Stimulated activated CD8-positive, alpha-beta memory T cell treated with anti-CD3 and anti-CD28 coated beads, Interleukin-4, amount 100 ng/mL, for 1 hour (primary cell): ENCODE measurements around the gene SNTG2.
"Not testable (repeated sequence)": the region's sequence is repeated elsewhere in the genome, so short reads cannot be mapped to it uniquely, and the experiment has no call there.

ENCODE experiments used
- DNase-seq, 2 donors: peaks; one replicate each; pipeline ENCODE4 v3.0.0-alpha.2; 2020; ENCODE audit warnings: low read depth in 2 of 2, low spot score in 1 of 2

Gene SNTG2

DNA sequence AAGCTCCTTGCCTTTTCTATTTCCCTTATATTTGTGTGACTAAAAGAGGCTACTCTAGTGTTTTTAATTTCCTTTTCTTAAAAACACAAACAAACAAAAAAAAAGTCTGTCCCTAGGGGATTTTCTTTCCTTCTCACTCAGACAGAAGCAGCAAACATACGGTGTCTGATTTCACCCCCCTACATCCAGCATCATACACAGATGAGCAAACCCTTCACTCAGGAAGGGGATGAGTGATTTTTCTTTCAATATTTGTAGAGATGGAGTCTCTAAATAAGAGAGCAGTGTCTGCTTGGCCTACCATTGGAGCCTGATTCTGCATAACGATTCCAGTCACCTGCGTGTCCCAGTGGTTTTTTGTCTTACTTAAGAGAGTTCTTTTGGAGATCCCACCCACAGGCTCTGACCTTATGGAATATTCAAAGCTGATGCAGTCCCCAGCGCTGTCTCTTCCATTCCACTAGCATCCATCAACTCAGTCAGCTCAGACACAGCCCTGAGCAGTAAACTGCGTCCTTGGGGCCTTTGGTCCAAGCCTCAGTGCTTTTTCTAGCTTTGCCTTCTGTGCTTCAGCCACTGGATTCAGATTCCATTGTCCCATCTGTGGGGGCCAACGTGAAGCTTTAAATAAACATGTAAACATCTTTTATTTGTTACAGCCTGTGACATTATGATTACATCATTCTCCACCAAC lies 410.1 kb downstream of the SNTG2 start:
- DNase-seq: no peak

DNA sequence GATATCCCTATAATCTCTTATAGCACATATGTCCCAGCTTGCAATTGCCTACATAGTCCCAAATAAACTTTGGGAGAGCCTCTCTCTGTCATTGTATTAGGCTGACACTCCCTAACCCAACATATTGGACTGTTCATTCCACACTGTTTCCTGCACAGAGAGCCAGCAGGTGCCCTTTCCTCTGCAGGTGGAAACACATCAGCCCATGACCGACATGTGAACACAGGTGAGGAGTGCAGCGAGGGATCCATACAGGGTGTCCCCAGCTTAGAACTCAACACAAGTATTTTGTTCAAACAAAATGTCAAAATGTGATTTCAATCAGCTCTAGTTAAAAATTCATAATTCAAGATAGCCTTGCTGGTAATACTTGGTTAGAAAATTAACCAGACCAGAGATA lies 412.7 kb downstream of the SNTG2 start:
- no peak for DNase-seq

DNA sequence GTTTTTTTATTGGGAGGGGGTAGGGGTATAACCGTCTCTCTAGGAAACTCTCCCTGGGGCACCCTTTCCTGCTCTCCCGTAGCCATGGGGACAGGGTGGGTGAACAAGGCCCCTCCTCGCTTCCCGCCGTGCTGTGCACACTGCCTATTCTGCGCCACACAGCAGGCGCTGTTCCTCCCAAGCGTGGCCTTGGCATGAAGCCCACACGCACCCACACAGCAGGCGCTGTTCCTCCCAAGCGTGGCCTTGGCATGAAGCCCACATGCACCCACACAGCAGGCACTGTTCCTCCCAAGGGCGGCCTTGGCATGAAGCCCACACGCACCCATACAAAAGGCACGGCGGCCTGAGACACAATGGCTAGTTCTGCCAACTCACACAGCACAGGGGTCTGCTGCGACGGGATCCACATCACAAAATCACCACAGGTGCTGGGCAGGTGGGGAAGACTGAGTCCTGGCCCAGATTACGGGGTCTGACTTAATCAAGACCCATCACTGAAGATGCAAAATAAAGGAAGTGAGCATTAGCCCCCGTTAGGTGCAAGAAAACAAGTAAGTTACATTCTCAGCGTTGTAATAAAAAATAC lies 416.0 kb downstream of the SNTG2 start:
- no peak for DNase-seq

DNA sequence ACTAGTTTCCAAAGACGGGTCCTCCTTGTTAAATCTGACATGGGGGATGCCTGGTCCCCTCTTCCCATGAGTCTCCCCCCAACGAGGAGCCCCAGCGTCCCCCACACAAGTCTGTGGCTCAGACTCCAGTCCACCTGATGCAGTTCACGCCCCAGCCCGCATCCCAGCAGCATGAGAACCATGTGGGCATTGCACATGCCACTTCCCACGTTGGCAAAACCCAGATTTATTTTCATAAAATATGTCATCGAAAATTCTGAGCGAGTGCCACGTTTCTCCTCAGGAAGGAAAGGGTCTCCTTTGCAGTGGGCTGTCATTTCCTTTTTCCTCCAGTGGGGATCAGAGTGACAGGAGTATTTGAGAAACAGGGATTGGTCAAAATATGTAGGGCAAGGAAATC lies 417.0 kb downstream of the SNTG2 start:
- DNase-seq: no peak

DNA sequence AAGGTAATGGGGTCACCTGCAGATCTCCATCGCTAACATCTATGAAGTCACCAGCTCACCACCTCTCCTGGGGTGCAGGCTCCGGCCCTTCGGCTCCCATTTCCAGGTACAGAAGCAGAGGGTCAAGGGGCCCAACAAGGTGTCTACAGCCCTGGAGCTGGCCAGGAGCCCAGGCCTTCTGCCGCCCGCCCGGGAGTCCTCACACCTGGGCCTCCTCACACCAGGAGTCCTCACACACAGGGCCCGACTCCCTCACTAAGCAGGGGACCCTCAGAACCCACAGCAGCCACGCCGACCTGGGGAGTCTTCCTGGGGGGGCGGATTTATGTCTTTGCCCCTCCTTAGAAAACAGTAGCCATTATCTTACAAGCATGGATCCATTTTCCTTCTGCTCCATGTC lies 419.3 kb downstream of the SNTG2 start:
- DNase-seq: no peak

DNA sequence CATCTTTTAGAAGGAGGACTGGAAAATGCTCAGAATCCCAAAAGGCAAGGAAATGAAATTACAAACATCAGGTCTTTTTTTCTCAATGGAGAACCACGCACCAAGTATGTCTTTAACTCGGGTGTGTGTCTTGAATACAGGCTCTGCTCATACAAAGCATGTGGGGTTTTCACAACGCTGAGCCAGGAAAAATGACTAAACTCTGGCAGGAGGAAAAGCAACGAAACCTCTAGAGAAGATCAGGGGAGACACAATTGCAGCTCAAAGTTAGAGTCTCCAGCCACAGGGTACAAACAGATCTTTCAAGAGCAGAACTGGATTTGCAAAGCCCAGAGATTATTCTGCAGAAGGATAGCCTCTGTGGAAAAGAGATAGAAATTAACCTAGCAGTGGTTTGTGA lies 419.8 kb downstream of the SNTG2 start:
- DNase-seq: no peak

DNA sequence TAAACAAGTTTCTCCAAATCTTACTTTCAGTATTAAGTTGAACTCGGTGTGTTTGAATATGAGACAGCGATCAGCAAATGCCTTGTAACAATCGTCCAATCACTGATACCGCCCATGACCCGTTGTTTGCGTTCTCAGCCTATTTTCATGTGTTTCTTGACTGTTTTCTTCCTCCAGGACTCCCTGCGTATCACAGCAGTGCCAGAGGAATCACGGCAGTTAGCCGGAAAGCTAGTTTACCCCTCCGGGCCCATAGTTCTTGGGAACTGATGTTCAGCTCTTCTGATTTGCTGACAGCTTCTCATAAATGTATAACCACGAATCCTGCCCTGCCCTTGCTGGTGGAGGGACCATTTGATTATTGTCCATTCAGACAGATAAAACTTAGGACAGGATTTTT lies 420.4 kb downstream of the SNTG2 start:
- no peak for DNase-seq

DNA sequence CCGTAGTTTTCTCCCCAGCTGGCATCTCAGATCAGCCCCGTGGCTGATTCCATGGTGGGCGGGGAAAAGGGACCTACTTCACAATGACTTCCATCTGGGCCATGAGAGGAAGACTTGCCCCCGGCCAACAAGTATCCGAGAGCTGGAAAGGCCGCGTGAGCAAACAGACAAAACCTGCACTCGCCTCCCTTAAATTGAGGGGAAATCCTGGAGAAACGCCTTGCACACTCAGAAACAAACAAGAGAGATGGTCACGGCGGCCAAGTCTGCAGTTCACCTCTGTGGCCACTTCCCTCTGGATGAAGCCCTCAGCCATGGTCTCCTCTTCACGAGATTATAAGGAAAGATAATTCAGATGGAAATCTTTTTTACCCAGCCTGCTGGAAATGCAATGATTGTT lies 423.2 kb downstream of the SNTG2 start:
- no peak for DNase-seq

DNA sequence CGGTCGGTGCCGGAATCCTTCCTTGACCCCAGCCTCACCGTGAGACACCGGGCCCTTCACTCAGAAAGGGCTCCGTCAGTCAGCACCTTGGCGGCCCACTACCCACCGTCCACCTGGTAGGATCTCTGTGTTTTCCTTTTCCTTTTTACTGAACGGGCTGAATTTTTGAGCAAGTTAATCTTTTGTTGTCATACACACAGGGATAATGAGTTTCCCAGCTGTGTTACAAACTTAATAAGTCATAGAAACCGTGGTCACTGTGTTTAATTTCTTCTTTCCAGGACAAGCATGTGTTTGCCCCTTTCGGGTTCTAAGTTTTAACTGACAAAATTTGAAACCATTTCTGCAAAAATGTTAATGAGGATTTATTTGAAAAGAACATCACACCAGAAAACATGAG lies 423.6 kb downstream of the SNTG2 start:
- DNase-seq: no peak

DNA sequence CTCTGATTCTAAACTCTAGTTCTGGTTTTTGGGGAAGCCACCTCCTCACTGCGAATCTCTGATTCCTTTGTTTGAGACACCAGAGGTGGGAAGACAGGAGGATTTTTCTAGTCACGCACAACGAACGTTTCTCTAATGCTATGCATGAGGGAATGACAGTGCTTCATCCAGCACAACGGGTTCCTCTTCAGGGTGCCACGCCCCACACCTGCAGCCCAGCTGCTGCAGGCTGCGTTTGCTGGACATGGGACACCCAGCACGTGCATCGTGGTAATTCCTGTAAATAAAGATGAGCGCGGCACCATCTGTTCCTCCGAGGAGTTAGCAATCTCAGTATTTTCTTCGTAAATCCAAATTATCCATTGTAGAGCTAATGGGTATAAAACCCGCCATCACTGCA lies 425.1 kb downstream of the SNTG2 start:
- no peak for DNase-seq

DNA sequence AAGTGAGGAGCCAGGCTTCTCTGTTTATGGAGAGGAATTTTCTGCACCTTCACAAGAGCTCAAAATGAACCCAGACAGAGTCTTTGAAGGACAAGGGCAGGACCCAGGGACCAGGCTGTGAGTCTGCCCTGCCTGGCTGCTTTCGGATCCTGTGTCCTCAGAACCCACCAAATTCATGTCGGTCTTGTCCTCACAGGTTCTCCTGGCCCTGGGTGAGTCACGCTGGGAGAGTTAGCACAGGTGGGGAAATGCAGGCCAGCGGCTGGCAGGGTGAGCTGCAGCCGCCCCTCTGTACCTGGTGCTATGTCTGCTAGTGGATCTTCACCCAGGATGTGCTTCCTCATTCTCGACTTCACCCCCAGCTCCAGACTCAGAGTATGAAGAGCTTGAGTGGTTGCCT lies 426.8 kb downstream of the SNTG2 start:
- DNase-seq: no peak

DNA sequence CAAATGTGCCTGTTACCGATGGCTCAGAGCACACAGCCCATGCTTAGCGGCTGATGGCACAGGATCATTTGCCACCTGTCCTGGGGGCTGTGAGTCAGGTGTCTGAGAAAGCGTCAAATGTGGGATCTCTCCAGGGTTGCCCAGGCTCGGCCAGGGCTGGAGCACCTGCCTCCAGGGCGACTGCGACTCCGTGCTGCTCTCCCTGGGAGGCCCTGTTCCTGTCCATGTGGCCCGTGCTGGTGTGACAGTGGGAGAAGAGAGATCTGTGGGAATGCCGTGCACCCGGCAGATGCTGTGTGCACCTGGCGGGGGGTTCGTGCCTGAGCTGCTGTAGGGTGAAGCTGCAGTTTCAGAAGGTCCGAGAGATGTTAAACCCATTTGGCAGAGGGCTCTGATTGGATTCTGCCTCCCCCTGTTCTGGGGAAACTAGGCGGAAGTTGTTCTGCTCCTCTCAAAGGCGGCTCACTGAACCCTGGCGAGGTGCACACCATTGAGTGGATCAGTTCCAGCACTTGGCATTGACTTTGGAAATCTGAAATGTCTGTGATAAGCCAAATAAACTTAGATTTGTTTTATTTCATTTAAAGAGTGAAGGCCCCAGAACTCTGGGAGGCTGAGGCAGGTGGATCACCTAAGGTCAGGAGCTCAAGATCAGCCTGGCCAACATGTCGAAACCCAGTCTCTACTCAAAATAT lies 428.0 kb downstream of the SNTG2 start:
- DNase-seq: no peak

DNA sequence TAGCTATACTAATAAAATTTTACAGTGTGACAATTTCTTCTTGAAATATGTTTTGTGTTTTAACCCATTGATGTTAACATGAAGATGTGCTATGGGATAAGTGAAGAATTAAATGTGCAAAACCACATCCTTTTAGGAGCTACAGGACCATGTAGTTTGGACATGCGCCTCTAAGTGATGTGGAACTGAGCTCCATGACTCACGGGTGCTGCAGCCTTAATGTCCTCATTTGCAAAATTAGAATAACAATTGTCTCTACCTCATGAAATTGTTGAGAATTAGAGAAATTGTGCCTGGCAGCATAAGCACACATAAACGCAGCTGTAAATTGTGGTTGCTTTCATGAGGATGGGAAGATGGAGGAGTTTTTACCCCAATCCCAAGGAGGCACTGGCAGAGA lies 431.0 kb downstream of the SNTG2 start:
- DNase-seq: no peak

DNA sequence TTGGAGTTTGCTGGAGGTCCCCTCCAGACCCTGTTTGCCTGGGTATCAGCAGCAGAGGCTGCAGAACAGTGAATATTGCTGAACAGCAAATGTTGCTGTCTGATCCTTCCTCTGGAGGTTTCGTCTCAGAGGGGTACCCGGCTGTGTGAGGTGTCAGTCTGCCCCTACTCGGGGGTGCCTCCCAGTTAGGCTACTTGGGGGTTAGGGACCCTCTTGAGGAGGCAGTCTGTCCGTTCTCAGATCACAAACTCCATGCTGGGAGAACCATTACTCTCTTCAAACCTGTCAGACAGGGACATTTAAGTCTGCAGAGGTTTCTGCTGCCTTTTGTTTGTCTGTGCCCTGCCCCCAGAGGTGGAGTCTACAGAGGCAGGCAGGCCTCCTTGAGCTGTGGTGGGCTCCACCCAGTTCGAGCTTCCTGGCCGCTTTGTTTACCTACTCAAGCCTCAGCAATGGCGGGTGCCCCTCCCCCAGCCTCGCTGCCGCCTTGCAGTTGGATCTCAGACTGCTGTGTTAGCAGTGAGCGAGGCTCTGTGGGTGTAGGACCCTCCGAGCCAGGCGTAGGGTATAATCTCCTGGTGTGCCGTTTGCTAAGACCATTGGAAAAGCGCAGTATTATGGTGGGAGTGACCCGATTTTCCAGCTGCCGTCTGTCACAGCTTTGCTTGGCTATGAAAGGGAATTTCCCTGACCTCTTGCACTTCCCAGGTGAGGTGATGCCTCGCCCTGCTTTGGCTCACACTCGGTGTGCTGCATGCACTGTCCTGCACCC lies 437.5 kb downstream of the SNTG2 start:
- DNase-seq: not testable (repeated sequence)

DNA sequence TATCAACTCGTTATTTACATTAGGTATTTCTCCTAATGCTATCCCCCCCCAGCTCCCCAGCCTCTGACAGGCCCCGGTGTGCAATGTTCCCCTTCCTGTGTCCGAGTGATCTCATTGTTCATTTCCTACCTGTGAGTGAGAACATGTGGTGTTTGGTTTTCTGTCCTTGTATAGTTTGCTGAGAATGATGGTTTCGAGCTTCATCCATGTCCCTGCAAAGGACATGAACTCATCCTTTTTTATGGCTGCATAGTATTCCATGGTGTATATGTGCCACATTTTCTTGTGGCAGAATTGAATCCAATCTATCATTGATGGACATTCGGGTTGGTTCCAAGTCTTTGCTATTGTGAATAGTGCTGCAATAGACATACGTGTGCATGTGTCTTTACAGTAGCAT lies 439.5 kb downstream of the SNTG2 start:
- not testable (repeated sequence) for DNase-seq

DNA sequence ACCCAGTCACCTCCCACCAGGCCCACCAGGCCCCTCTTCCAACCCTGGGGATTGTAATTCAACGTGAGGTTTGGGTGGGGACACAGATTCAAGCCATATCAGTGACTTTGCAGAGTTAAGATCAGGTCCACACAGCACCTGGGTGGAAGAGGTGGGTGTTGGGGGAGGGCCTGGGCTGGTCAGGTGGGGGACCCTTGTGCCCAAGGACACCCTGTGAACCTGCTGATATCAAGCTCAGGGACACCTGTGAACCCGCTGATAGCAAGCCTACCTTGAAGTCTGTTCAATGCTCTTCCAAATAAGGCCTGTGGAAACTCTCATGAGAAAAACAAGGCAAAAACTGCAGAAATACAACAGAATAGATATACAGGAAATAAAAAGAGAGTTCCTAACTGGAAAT lies 442.7 kb downstream of the SNTG2 start:
- no peak for DNase-seq

DNA sequence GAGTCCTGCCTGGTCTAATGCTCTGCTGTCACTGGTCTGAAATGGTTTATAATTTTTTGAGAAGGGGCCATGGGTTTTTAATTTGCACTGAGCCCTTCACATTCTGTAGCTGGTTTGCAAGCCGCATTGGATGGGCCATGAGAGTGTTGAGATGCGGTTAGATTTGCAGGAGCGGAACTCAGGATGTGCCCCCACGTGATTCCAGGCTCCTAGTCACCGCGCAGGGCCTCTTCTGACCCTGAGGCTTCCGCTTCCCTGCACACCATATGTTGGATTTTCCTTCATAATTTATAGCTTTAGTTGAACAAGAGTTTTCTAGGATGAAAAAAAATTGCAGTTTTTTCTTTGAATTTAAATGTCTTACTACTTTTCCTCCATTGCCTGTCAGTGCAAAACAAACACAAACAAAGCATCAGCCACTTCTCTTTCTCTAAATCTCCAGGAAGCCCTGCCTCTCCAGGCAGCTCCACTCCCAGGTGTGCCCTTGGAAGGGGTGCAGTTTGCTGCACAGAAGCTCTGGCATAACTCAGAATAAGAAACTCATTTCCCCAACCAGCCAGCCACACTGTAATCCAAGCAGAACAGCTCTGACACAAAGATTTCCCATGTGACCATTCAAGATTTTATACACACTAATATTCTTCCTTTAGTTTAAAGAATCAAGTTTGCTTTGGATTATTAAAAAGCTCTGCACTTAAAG lies 444.2 kb downstream of the SNTG2 start:
- DNase-seq: no peak

DNA sequence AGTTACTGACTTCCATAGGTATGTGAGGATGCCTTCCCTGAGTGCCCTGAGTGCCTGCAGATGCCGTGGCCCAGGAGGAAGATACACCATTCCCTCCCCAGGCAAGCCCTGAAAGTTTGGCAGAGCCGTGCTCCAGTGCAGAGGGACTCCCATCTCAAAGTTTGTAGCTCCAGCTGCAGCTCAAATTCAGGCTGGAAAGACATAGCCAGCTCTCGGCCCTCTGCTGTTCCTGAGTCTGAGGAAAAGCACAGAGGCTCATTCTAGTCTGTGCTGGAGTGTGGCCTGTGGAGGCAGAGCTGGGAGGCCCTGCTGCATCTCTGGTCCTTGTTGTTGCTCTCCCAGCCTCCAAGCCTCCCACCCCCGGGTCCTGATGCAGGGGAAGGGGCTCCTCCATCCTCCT lies 446.7 kb downstream of the SNTG2 start:
- DNase-seq: no peak

DNA sequence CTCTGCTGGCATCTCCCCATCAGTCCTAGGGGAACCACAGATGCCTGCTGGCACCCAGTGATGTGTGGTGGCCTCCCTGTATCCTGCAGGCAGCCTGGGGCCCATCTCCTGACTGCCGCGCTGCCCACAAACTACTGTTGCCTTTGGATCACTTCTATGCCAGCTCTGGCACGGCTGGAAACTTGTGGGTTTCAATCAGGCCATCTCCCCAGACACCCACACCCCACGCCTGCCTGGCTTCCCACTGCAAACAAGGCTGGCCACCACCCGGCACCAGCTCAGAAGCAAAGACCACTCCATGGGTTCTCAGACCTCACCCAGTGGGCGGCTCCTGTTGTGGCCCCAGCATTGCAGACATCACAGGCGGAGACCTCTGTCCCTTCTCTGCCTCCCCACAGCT lies 447.5 kb downstream of the SNTG2 start:
- DNase-seq: no peak

DNA sequence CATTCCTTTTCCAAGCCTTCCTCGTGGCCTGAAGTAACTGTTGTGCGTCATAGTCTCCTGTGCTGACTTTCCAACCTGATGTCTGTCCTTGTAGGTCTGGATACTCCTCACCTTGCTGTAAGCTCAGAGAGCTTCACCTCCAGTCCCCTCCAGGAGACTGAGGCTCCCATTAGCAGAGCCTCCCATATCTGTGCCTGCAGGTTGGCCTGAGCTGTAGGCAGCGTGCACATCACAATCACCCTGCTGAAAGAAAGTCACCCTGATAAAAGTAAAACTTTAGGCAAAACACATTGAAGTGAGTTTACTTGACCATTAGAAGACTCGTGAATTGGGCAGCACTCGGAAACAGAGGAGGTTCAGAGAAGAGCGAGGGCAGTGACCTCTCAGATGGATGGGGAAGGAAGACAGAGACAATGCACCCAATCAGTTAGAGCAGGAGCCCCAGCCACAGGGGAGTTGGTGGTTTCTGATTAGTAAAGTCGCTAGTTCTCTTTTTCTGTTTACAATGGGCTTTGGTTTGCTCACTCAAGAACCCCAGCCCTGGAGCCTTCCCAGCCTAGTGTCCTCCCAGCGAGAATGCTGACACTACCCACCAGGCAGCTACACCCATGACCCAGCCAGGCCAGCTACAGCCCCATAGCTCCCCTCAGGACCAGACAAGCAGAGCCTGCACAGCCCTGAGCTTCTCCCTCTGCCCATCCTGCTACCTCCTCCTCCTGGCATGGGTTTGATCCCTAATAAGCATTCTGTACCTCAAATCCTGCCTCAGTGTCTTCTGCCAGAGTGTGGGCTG lies 450.5 kb downstream of the SNTG2 start:
- no peak for DNase-seq

DNA sequence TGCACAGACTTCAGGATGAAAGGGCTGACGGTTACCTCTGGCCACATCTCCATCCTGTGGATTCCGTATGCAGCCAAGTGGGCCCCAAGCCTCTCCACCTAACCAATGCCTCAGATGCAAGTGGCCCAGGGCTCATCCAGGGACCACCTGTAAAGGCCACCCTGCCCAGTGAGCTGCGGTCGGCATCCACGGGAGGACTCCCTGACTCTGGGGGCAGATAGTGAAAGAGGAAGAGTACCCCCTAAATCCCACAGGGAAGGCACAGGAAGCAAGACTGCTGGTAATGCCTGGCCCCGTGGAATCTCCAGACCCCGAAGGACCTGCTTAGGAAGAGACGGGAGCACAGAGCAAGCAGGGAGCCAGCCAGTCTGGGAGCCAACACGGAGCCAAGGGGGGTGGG lies 451.4 kb downstream of the SNTG2 start:
- no peak for DNase-seq
